GM12878 (cell line): ENCODE measurements around the gene PHLDB1.

Experiments used
- CBFB ChIP-seq: IDR thresholded peaks from 2 replicates; pipeline ENCODE4 v1.6.1; 2016; ENCODE audit warnings: antibody characterized with exemption, low read depth
- CHD1 ChIP-seq: IDR thresholded peaks from 2 replicates; pipeline ENCODE4 v1.6.1; 2012; ENCODE audit warnings: low read depth, low read length, improper control_type of control experiment
- CHD2 ChIP-seq: IDR thresholded peaks from 2 replicates; pipeline ENCODE4 v1.6.1; 2011; ENCODE audit warnings: low read depth, low read length, improper control_type of control experiment, borderline replicate concordance
- CTCF ChIP-seq, 3 experiments: IDR thresholded peaks in 2 of 3; conservative IDR thresholded peaks in 1 of 3; 2 replicates each; pipeline ENCODE4 v1.5.1; 2011; ENCODE audit warnings: low read depth in 3 of 3, low read length in 3 of 3, mild to moderate bottlenecking in 3 of 3, control low read depth in 2 of 3, moderate library complexity in 2 of 3, inconsistent platforms in 1 of 3, mixed read lengths in 1 of 3; ENCODE audit not compliant: control insufficient read depth in 2 of 3, insufficient read depth in 1 of 3; ENCODE audit errors: extremely low read depth in 1 of 3
- EZH2 ChIP-seq: IDR thresholded peaks from 2 replicates; pipeline ENCODE4 v1.6.1; 2012; ENCODE audit warnings: low read depth, mild to moderate bottlenecking, control low read depth, inconsistent platforms, low read length, borderline replicate concordance; ENCODE audit not compliant: control insufficient read depth
- FOXK2 ChIP-seq: fragments of 450-650 bp; IDR thresholded peaks from 2 replicates; pipeline ENCODE4 v1.6.1; 2017; ENCODE audit warnings: mild to moderate bottlenecking, moderate library complexity
- HCFC1 ChIP-seq: fragments of 150-350 bp; IDR thresholded peaks from 2 replicates; pipeline ENCODE4 v1.6.1; 2014; ENCODE audit warnings: low read length
- HDGF ChIP-seq: fragments of 450-650 bp; IDR thresholded peaks from 2 replicates; pipeline ENCODE4 v1.6.1; 2016; ENCODE audit warnings: antibody characterized with exemption
- JUND ChIP-seq: IDR thresholded peaks from 2 replicates; pipeline ENCODE4 v1.6.1; 2012; ENCODE audit warnings: low read depth, mild to moderate bottlenecking, low read length, improper control_type of control experiment, moderate library complexity
- NR2C2 ChIP-seq: IDR thresholded peaks from 2 replicates; pipeline ENCODE4 v1.6.1; 2011; ENCODE audit warnings: borderline replicate concordance, low read depth; ENCODE audit not compliant: control insufficient read depth, insufficient read length
- POLR2AphosphoS5 ChIP-seq: IDR thresholded peaks from 2 replicates; pipeline ENCODE4 v1.6.1; 2011; ENCODE audit warnings: mild to moderate bottlenecking, low read length, inconsistent platforms
- POU2F2 ChIP-seq: IDR thresholded peaks from 3 replicates; pipeline ENCODE4 v1.6.1; 2011; ENCODE audit warnings: low read depth, mild to moderate bottlenecking, low read length, borderline replicate concordance
- RAD21 ChIP-seq: IDR thresholded peaks from 2 replicates; pipeline ENCODE4 v1.6.1; 2011; ENCODE audit warnings: mild to moderate bottlenecking, low read depth, low read length, moderate library complexity; ENCODE audit not compliant: insufficient read depth
- TCF7 ChIP-seq: IDR thresholded peaks from 2 replicates; pipeline ENCODE4 v1.6.1; 2014; ENCODE audit warnings: antibody characterized with exemption, borderline replicate concordance

- TF ChIP-seq CBFB (no peak), TCF7 (no peak), CTCF (IDR thresholded peaks at IDR 0.05 in 2 of 3, conservative IDR thresholded peaks at IDR 0.05 in 1 of 3; ENCODE audit: control insufficient read depth in 2 of 3, extremely low read depth in 1 of 3, insufficient read depth in 1 of 3, low read depth in 3 of 3, low read length in 3 of 3) (no peak), RAD21 (no peak), HDGF (no peak), POU2F2 (no peak), CHD2 (no peak), CHD1 (no peak), NR2C2 (no peak), JUND (no peak), POLR2AphosphoS5 (no peak), HCFC1 (no peak), FOXK2 (no peak), EZH2 (no peak)
Observed at GRCh38 chr11:118684187-118684586, 76.8 kb downstream of the PHLDB1 start.
